Articular chondrocyte of knee joint (primary cell): ENCODE results near the gene CCDC124. TPM values are rescaled to one million over a fixed set of nuclear protein-coding genes. Genes with fewer than 3 reads are reported as not detected.

Experiments
- small RNA-seq: library from RNA; depleted of rRNA; stranded (forward); fragments of <200 nt; gene quantifications from one replicate; pipeline ENCODE3, GENCODE V24; 2012
- total RNA-seq: library from RNA; depleted of rRNA; stranded (reverse); fragments of >200 nt; gene quantifications from 2 replicates; pipeline ENCODE4 v1.2.3, GENCODE V29; 2012

CCDC124 gene, protein sequence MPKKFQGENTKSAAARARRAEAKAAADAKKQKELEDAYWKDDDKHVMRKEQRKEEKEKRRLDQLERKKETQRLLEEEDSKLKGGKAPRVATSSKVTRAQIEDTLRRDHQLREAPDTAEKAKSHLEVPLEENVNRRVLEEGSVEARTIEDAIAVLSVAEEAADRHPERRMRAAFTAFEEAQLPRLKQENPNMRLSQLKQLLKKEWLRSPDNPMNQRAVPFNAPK
- total RNA-seq = 24.9 and 27.8 TPM in 2 replicates

DNA sequence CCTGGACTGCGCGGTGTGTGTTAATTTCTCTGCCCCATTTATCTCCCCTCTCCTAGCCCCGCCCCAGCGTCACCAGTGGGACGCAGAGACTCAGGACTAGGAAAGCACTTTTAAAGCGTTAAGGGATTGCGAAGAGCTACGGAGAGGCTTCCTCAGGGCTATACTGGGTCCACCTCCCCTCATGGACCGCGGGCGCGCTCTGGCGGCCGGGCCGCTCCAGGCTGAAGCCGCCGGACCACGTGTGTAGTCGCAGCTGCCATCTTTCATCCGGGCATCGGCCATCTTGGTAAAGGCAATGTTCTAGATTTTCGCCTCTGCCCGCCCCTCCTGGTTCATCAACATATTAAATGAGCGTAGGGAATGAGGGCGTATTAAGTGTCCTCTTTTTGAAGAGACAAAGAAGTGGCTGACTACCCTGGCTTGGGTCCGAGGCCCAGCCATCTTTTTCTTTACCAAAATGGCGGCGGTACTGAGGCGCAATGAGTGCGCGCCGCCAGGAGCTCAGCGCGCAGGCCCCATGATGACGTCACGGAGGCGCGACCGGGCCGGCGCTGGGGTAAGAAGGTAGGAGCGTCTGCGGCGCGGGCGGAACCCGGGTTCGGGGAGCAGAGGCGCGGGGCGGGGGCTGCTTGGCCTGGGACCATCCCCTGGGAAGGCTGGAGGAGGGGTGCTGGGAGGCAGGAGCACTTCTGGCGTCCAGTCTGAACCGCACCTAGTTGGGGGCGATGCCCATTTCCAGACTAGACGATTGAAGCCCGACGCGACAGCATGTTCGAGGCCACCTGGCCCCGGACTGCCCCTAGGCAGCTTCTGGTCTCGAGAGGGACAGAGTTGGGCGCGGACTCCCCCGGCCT lies at the start of gene CCDC124:
Gene CCDC124 (plus strand): TSS at position 531 of the 854 bp plus-strand sequence. CDS start 3,406 bp downstream, outside the sequence.

DNA sequence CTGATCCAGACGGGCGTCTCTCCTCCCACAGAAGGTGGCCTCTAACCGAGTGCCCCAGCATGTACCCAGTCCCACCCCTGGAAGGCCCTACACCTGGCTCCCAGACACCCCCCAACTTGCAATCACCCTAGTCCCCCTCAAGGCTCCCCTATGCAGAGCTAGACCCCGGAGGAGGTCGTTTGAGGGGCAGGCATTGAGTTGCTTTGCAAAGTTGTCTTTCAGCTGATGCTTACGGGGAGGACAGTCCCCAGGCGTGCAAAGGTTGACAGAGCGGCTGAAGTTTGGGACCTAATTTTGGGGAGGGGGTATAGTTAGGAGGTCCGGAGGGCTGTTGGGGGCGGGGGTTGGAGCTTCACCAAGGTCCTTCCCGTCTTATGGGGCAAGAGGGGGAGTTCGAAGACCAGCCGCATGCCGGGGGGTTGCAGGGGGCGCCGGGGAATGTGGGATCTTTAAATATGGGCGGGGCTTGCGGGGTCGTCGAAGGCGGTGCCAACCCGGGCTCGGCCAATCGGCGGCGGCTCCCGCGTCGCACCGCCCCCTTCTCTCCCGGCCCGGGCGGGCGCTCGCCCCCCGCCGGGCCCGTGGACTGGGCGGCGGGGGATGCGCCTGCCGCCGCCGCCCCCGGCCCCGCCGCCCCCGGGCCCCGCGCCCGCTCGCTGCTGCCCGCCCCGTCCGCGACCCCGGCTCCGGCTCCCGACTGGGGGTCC lies 33.9 kb downstream of the CCDC124 start, which contains the start of gene KCNN1:
Gene KCNN1 (plus strand): TSS at position 558 of the 707 bp plus-strand sequence. CDS start 6,782 bp downstream, outside the sequence.

Small RNAs within 50 kb of the gene (small RNA-seq; reads per million reads assigned to genes)
- gene RNA5SP468 = not detected

Other genes starting within 250 kb of the CCDC124 start
- under 0.01 TPM in 2 replicates for gene UNC13A, start 244.7 kb upstream of the CCDC124 start, total RNA-seq
- 10.8 and 11.1 TPM in 2 replicates for gene MAP1S, start 213.5 kb upstream of the CCDC124 start, total RNA-seq
- gene FCHO1, start 181.5 kb upstream of the CCDC124 start, total RNA-seq = 0.39 and 0.43 TPM in 2 replicates
- gene B3GNT3, start 137.9 kb upstream of the CCDC124 start, total RNA-seq = not detected in 2 replicates
- gene INSL3, start 111.5 kb upstream of the CCDC124 start, total RNA-seq = not detected in 2 replicates
- gene JAK3, start 85.0 kb upstream of the CCDC124 start, total RNA-seq = 3.4 and 3.6 TPM in 2 replicates
- 992 and 1,066 TPM in 2 replicates for gene RPL18A, start 73.1 kb upstream of the CCDC124 start, total RNA-seq
- gene SLC5A5, start 61.1 kb upstream of the CCDC124 start, total RNA-seq = not detected in 2 replicates
- gene KCNN1, start 34.1 kb downstream of the CCDC124 start, total RNA-seq = not detected in 2 replicates
- gene ARRDC2, start 75.2 kb downstream of the CCDC124 start, total RNA-seq = 13.6 and 14.9 TPM in 2 replicates
- gene IL12RB1, start 153.9 kb downstream of the CCDC124 start, total RNA-seq = 0.26 and 0.32 TPM in 2 replicates
- gene MAST3, start 164.8 kb downstream of the CCDC124 start, total RNA-seq = 3.8 and 4.3 TPM in 2 replicates
- gene PIK3R2, start 220.1 kb downstream of the CCDC124 start, total RNA-seq = 22.7 and 30.7 TPM in 2 replicates
- 9.3 and 11.3 TPM in 2 replicates for gene IFI30, start 240.8 kb downstream of the CCDC124 start, total RNA-seq